Left lung (tissue), 10 donors: ENCODE results near the gene CTNND2. TPM values are rescaled to one million over a fixed set of nuclear protein-coding genes. Genes with fewer than 3 reads are reported as not detected.

Source experiments
- ATAC-seq: fragments of 200-7000 bp; cut with Tn5 transposase; one replicate; pipeline ENCODE4 v1.9.1; 2020; ENCODE audit warnings: moderate library complexity
- DNase-seq, 4 donors: peaks; one replicate each; pipeline ENCODE4 v3.0.0-alpha.2; 2013 to 2020
- H3K27ac ChIP-seq, 2 donors: fragments of 200-600 bp; sonication (generic) in 1 of 2; one replicate each; pipeline versions ENCODE4 v1.5.0 to v1.8.0; 2020 to 2021
- H3K27me3 ChIP-seq, 2 donors: fragments of 200-600 bp; sonication (generic) in 1 of 2; one replicate each; pipeline versions ENCODE4 v1.5.0 to v1.8.0; 2020 to 2021
- H3K36me3 ChIP-seq, 2 donors: fragments of 200-600 bp; sonication (generic) in 1 of 2; one replicate each; pipeline versions ENCODE4 v1.5.0 to v1.8.0; 2020 to 2021
- H3K4me1 ChIP-seq, 2 donors: fragments of 200-600 bp; one replicate each; pipeline ENCODE4 v1.8.0; 2021
- H3K4me3 ChIP-seq, 2 donors: fragments of 200-600 bp; sonication (generic) in 1 of 2; one replicate each; pipeline versions ENCODE4 v1.5.0 to v1.8.0; 2020 to 2021; ENCODE audit warnings: mild to moderate bottlenecking in 1 of 2
- H3K9me3 ChIP-seq, 2 donors: fragments of 200-600 bp; sonication (generic) in 1 of 2; one replicate each; pipeline versions ENCODE4 v1.5.0 to v1.8.0; 2020 to 2021
- CTCF ChIP-seq, 2 donors: fragments of 200-600 bp; sonication (generic) in 1 of 2; IDR thresholded peaks; one replicate each; pipeline versions ENCODE4 v1.5.0 to v1.8.0; 2021; ENCODE audit warnings: antibody characterized with exemption in 2 of 2
- intact Hi-C, 2 donors: fragments of 100-400 bp; cut with DNase I; formaldehyde crosslinking; loops; one replicate each; pipeline versions ENCODE4 v1.11.2 to v1.14.2; 2022
- polyA plus RNA-seq, 6 donors: library from polyadenylated mRNA; unstranded; fragments of 120-200 nt; gene quantifications; one replicate each; pipeline ENCODE4 v1.2.1, GENCODE V29; 2013; ENCODE audit not compliant: insufficient read length in 6 of 6
- total RNA-seq, 2 donors: library from RNA; stranded (reverse); fragmentation: NEBNext Ultra II Directional; extraction: Animal tissue kit (Norgen Biotek cat#: 25700); gene quantifications; one replicate each; pipeline ENCODE4 v1.2.1, GENCODE V29; 2021
- donor health status: DM: no; HTN: yes; CAD: no.
- donor health status: DM: no; HTN: no; CAD: no.

The CTNND2 gene
- total and polyA plus RNA-seq, 8 donors = 1.2 to 4.2 (median 2.2) TPM; not detected in 1

GRCh38 chr5:11898787-11899186 is 5.5 kb downstream of the CTNND2 start:
- Histone ChIP-seq H3K4me3 (no peak overlapping the region), H3K9me3 (peaks cover 0 to 6% of the 10 kb centered on the region in 2 donors), H3K36me3 (no peaks in the 10 kb centered on the region), H3K27ac (no peak overlapping the region), H3K4me1 (no peaks in the 10 kb centered on the region), H3K27me3 (peaks cover 21 to 31% of the 10 kb centered on the region in 2 donors)
- DNase-seq (no peak), ATAC-seq (no peak)
- TF ChIP-seq CTCF (IDR thresholded peaks at IDR 0.05) = no peak
- intact Hi-C loops = no loop called here

DNA sequence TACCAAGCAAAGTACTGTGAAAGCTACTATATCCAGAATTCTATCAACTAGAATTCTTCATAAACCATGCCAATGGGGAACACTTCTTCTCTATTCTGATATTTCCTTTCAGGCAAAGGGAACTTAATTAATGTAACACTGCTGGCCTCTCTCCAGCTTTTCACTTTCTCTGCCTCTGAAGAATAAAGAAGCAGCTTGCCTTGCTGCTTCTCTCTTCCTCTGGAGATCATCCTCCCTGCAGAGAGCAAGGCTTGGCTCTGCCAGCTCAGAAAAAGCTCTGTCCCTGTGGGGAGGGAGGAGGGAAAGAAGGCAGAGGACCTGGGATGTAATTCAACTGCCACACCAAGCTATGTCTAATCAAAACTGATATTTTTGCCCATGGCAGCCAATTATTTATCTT is 6.5 kb downstream of the CTNND2 start:
- DNase-seq (no peak), ATAC-seq (no peak)
- Histone ChIP-seq H3K36me3 (no peaks in the 10 kb centered on the region), H3K4me3 (no peak overlapping the region), H3K27ac (no peak overlapping the region), H3K27me3 (peaks cover 10 to 21% of the 10 kb centered on the region in 2 donors), H3K4me1 (no peaks in the 10 kb centered on the region), H3K9me3 (peaks cover 0 to 6% of the 10 kb centered on the region in 2 donors)
- intact Hi-C loops = no loop called here
- TF ChIP-seq CTCF (IDR thresholded peaks at IDR 0.05) = no peak

DNA sequence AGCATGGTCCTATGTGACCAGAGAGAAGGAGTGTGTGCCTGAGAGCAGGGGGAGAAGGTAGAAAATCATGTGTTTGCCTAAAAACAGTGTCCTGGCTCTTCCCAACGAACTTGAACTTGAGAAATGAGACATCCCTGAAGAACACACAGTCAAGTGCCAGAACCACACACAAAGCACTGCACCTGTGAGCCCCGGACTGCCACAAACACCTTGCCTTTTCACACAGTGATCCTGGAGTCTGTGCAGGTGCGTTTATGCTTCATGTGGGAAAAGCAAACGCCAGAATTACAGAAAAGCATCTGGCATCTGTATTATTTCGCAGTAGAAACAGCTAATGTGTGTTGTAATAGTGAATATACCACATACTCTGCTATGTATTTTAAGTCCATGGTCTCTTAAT is 9.3 kb downstream of the CTNND2 start:
- DNase-seq (no peak), ATAC-seq (no peak)
- H3K27ac ChIP-seq = no peak overlapping the region
- H3K9me3 ChIP-seq = peaks cover 0 to 6% of the 10 kb centered on the region in 2 donors
- H3K4me3 ChIP-seq = no peak overlapping the region
- no peaks in the 10 kb centered on the region for H3K4me1 ChIP-seq
- H3K36me3 ChIP-seq = no peaks in the 10 kb centered on the region
- H3K27me3 ChIP-seq = no peaks in the 10 kb centered on the region
- no peak for TF ChIP-seq CTCF (IDR thresholded peaks at IDR 0.05)
- intact Hi-C loops = no loop called here

DNA sequence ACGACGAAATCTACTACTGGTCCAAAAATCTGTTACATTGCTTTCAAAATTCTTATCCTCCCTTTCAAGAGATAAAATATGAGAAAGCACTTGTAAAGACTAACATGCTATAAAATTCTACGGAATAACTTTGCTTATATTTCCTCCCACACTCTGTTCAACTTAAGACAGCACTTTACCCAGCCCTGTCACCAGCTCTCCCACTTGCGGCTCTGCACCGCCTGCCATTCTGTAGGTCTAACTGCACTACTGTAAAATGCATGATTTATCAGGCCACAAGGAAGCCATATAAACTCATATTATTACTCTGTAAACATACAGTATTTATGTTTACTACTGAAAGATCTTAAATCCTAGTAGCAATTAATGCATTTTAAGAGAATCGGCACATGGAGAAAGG is 11.4 kb downstream of the CTNND2 start:
- intact Hi-C loops = no loop called here
- H3K27ac ChIP-seq = no peak overlapping the region
- H3K27me3 ChIP-seq = no peaks in the 10 kb centered on the region
- peaks cover 0 to 6% of the 10 kb centered on the region in 2 donors for H3K9me3 ChIP-seq
- no peaks in the 10 kb centered on the region for H3K36me3 ChIP-seq
- ATAC-seq = no peak
- no peaks in the 10 kb centered on the region for H3K4me1 ChIP-seq
- TF ChIP-seq CTCF (IDR thresholded peaks at IDR 0.05) = no peak
- H3K4me3 ChIP-seq = no peak overlapping the region
- no peak for DNase-seq

- DNase-seq (no peak), ATAC-seq (no peak)
- H3K36me3 ChIP-seq = no peaks in the 10 kb centered on the region
- H3K27ac ChIP-seq = no peak overlapping the region
- no peak overlapping the region for H3K4me3 ChIP-seq
- H3K9me3 ChIP-seq = no peaks in the 10 kb centered on the region
- no peaks in the 10 kb centered on the region for H3K27me3 ChIP-seq
- no peak for TF ChIP-seq CTCF (IDR thresholded peaks at IDR 0.05)
- H3K4me1 ChIP-seq = no peaks in the 10 kb centered on the region
- intact Hi-C loops = no loop called here
Observed at GRCh38 chr5:11890777-11891176, 13.5 kb downstream of the CTNND2 start.
